HepG2 (cell line): ENCODE results near the gene STRBP. TPM values are rescaled to one million over a fixed set of nuclear protein-coding genes. Genes with fewer than 3 reads are reported as not detected.
A peak's percentile ranks its signal among the peaks of the same experiment; 100 is the strongest.

ENCODE experiments used
- CENPT ChIP-seq: sonication (generic); formaldehyde crosslinking; IDR thresholded peaks from 2 replicates; pipeline ENCODE4 v1.8.0; 2022; ENCODE audit warnings: low read depth, mild to moderate bottlenecking, moderate library complexity, missing genetic modification reagents
- GATAD2A ChIP-seq: IDR thresholded peaks from 2 replicates; pipeline ENCODE4 v1.6.1; 2016
- HNF1A ChIP-seq, 2 experiments: sonication (generic) in 1 of 2; formaldehyde crosslinking in 1 of 2; IDR thresholded peaks; 2 replicates each; pipeline versions ENCODE4 v1.4.0 to v1.6.1; 2016 to 2020; ENCODE audit warnings: borderline replicate concordance in 1 of 2, low read depth in 1 of 2, mild to moderate bottlenecking in 1 of 2, missing genetic modification reagents in 1 of 2
- HOXA7 ChIP-seq: sonication (generic); formaldehyde crosslinking; IDR thresholded peaks from 2 replicates; pipeline ENCODE4 v1.8.1; 2022; ENCODE audit warnings: mild to moderate bottlenecking, missing genetic modification reagents, moderate library complexity
- TBX3 ChIP-seq: fragments of 450-650 bp; IDR thresholded peaks from 2 replicates; pipeline ENCODE4 v1.6.1; 2017; ENCODE audit warnings: antibody characterized with exemption, mild to moderate bottlenecking, inconsistent platforms, borderline replicate concordance
- ZFP36L1 ChIP-seq: sonication (generic); formaldehyde crosslinking; IDR thresholded peaks from 2 replicates; pipeline ENCODE4 v1.8.0; 2022; ENCODE audit warnings: mild to moderate bottlenecking, missing genetic modification reagents, moderate library complexity
- ZNF235 ChIP-seq: sonication (generic); formaldehyde crosslinking; IDR thresholded peaks from 2 replicates; pipeline ENCODE4 v1.8.1; 2023; ENCODE audit warnings: mild to moderate bottlenecking, missing genetic modification reagents, borderline replicate concordance
- ZNF597 ChIP-seq: sonication (generic); formaldehyde crosslinking; IDR thresholded peaks from 2 replicates; pipeline ENCODE4 v1.5.0; 2020; ENCODE audit warnings: missing genetic modification reagents
- ZNF720 ChIP-seq: sonication (generic); formaldehyde crosslinking; IDR thresholded peaks from 2 replicates; pipeline ENCODE4 v1.4.0; 2020; ENCODE audit warnings: missing genetic modification reagents
- polyA plus RNA-seq, 8 experiments: library from polyadenylated mRNA; depleted of rRNA in 3 of 8; stranded (reverse) in 7 of 8; unstranded in 1 of 8; fragments of >200 nt; fragmentation: Illumina TruSeq in 4 of 8; extraction: Trizol in 4 of 8; gene quantifications; 2 replicates each; pipeline versions ENCODE4 v1.2.1 to v1.2.3, GENCODE V29; 2011 to 2016; ENCODE audit warnings: low read depth in 4 of 8, missing spikeins in 1 of 8, mixed read lengths in 1 of 8; ENCODE audit not compliant: insufficient read depth in 1 of 8
- total RNA-seq, 5 experiments: library from RNA; depleted of rRNA; stranded (reverse); fragments of >200 nt; fragmentation: Illumina TruSeq; extraction: Trizol; gene quantifications; 2 replicates each; pipeline ENCODE4 v1.2.3, GENCODE V29; 2016; ENCODE audit warnings: low read depth in 1 of 5
- TF ChIP-seq, protein P1 (sequence below): sonication (generic); formaldehyde crosslinking; IDR thresholded peaks from one replicate; pipeline ENCODE4 v1.5.1; 2020; ENCODE audit warnings: mild to moderate bottlenecking, missing genetic modification reagents; ENCODE audit errors: not compliant biosample characterization
- TF ChIP-seq, protein P2 (sequence below): sonication (generic); formaldehyde crosslinking; IDR thresholded peaks from 2 replicates; pipeline ENCODE4 v1.5.0; 2020; ENCODE audit warnings: missing genetic modification reagents
- TF ChIP-seq, protein P3 (sequence below): sonication (generic); formaldehyde crosslinking; IDR thresholded peaks from 2 replicates; pipeline ENCODE4 v1.8.1; 2023; ENCODE audit warnings: mild to moderate bottlenecking, moderate library complexity, missing genetic modification reagents

STRBP gene
- total and polyA plus RNA-seq, 2 of the 13 experiments (the other 11 are each of a cell fraction or from before 2014, with no cell fraction given): 14.5 to 38.5 TPM

DNA sequence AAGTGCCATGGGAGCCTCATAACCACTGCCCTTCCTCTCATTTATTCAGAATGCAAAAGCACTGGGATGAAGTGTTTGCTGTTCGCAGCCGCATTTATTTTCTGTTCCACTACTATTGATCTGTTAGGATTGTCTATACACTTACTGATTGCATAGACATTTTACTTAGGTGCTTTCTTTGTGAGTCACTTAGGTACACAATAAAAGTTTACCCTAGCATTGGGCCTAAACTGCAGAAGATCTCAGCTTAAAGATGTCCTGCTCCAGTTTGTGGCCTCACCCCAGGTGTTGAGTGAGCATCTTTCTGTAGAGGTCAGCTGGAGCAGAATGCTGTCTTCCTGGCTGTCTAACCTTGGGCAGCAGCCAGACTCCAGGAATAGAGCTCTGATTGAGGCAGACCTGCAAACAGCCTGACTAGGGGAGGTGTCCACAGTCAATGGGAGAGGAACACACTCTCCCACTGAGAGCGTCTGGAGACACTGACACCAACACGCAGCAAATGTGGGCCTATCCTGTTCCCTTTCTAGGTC lies 181.0 kb downstream of the STRBP start (continued):
- TF ChIP-seq, protein P1, sequence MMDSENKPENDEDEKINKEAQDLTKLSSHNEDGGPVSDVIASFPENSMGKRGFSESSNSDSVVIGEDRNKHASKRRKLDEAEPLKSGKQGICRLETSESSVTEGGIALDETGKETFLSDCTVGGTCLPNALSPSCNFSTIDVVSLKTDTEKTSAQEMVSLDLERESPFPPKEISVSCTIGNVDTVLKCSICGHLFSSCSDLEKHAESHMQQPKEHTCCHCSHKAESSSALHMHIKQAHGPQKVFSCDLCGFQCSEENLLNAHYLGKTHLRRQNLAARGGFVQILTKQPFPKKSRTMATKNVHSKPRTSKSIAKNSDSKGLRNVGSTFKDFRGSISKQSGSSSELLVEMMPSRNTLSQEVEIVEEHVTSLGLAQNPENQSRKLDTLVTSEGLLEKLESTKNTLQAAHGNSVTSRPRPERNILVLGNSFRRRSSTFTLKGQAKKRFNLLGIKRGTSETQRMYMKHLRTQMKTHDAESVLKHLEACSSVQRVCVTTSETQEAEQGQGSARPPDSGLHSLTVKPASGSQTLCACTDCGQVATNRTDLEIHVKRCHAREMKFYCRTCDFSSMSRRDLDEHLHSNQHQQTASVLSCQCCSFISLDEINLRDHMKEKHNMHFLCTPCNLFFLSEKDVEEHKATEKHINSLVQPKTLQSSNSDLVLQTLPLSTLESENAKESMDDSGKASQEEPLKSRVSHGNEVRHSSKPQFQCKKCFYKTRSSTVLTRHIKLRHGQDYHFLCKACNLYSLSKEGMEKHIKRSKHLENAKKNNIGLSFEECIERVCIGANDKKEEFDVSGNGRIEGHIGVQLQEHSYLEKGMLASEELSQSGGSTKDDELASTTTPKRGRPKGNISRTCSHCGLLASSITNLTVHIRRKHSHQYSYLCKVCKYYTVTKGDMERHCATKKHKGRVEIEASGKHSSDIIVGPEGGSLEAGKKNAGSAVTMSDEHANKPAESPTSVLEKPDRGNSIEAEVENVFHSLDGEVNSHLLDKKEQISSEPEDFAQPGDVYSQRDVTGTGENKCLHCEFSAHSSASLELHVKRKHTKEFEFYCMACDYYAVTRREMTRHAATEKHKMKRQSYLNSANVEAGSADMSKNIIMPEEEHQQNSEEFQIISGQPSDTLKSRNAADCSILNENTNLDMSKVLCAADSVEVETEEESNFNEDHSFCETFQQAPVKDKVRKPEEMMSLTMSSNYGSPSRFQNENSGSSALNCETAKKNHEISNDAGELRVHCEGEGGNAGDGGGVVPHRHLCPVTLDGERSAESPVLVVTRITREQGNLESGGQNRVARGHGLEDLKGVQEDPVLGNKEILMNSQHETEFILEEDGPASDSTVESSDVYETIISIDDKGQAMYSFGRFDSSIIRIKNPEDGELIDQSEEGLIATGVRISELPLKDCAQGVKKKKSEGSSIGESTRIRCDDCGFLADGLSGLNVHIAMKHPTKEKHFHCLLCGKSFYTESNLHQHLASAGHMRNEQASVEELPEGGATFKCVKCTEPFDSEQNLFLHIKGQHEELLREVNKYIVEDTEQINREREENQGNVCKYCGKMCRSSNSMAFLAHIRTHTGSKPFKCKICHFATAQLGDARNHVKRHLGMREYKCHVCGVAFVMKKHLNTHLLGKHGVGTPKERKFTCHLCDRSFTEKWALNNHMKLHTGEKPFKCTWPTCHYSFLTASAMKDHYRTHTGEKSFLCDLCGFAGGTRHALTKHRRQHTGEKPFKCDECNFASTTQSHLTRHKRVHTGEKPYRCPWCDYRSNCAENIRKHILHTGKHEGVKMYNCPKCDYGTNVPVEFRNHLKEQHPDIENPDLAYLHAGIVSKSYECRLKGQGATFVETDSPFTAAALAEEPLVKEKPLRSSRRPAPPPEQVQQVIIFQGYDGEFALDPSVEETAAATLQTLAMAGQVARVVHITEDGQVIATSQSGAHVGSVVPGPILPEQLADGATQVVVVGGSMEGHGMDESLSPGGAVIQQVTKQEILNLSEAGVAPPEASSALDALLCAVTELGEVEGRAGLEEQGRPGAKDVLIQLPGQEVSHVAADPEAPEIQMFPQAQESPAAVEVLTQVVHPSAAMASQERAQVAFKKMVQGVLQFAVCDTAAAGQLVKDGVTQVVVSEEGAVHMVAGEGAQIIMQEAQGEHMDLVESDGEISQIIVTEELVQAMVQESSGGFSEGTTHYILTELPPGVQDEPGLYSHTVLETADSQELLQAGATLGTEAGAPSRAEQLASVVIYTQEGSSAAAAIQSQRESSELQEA (CRISPR knock-in tag): no peak
- TF ChIP-seq ZFP36L1 (CRISPR knock-in tag) (no peak), HNF1A (IDR thresholded peaks at IDR 0.05; ENCODE audit: low read depth) (peak; percentile 36; the same call in 1 of the 2 replicates), HNF1A (CRISPR knock-in tag; IDR thresholded peaks at IDR 0.05; ENCODE audit: borderline replicate concordance) (no peak), ZNF720 (CRISPR knock-in tag) (no peak), CENPT (no peak), GATAD2A (peak; percentile 97), TBX3 (peak; percentile 92), ZNF597 (no peak), HOXA7 (no peak), ZNF235 (CRISPR knock-in tag) (no peak)
- TF ChIP-seq, protein P2, sequence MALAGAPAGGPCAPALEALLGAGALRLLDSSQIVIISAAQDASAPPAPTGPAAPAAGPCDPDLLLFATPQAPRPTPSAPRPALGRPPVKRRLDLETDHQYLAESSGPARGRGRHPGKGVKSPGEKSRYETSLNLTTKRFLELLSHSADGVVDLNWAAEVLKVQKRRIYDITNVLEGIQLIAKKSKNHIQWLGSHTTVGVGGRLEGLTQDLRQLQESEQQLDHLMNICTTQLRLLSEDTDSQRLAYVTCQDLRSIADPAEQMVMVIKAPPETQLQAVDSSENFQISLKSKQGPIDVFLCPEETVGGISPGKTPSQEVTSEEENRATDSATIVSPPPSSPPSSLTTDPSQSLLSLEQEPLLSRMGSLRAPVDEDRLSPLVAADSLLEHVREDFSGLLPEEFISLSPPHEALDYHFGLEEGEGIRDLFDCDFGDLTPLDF (CRISPR knock-in tag): no peak
- TF ChIP-seq, protein P3, sequence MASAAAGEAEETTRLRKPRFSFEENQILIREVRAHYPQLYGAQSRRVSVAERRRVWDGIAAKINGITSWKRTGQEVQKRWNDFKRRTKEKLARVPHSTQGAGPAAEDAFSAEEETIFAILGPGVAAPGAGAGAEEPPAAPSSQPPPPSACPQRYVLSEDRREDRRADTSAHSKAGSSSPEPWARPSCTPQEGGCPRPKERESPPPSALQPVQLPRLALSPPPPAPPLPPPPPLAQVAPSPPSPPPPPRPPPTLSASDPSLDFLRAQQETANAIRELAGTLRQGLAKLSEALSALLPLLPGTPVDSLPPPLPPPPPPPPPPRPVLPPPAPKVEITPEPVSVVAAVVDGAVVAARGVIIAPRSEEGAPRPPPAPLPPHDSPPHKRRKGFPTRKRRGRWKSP (CRISPR knock-in tag): peak; percentile 53; the same call in 1 of the 2 replicates
